Dedifferentiated amniotic fluid mesenchymal stem cell (primary cell): ENCODE results near the gene GSPT1.
"Not testable (repeated sequence)": the region's sequence is repeated elsewhere in the genome, so short reads cannot be mapped to it uniquely, and the experiment has no call there.

Experiments used
- DNase-seq: peaks from one replicate; pipeline ENCODE4 v3.0.0-alpha.2; 2016; ENCODE audit errors: extremely low spot score

Gene GSPT1

DNA sequence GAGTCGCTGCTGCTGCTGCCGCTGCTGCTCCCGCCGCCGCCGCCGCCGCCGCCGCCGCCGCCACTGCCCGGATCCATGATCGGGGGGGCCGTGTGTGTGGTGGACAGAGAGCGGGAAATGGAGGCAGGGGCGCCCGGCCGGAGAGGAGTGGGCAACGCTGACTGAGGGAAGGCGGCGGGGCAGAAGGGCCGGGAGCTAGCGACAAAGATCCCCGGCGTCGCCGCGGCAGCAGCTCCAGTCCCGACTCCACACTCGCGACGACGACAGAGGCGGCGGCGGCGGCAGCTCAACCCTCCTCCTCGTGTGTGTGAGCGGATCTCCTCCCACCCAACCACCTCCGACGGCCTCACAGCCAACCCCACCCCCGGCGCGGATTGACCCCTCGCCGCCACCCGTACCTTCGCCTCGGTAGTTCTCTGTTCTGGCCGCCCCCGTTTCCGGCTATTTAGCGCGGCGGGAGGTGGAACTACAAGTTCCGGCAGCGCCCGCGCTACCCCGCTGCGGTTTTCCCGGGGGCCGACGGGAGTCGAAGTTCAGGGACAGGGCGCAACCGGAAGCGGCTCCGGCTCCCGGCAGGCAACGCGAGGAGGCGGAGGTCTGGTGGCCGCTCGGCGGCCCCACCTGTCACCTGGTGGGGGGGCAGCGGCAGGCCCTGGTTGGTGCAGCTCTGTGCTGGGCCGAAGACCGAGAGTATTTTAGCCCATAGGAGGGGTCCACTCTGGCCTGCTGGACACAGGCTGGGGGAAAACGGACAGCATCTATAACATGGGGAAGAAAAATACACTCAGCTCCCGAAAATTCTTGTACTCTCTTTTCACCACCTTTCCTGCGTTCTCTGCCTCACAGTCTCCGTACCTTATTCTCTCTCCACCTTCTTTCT is at the start of gene GSPT1:
Gene GSPT1, minus strand, starts transcription at position 313 of the 880 bp plus-strand sequence. Its CDS starts 236 bp downstream, at position 77.
- peak; percentile 97 for DNase-seq

DNA sequence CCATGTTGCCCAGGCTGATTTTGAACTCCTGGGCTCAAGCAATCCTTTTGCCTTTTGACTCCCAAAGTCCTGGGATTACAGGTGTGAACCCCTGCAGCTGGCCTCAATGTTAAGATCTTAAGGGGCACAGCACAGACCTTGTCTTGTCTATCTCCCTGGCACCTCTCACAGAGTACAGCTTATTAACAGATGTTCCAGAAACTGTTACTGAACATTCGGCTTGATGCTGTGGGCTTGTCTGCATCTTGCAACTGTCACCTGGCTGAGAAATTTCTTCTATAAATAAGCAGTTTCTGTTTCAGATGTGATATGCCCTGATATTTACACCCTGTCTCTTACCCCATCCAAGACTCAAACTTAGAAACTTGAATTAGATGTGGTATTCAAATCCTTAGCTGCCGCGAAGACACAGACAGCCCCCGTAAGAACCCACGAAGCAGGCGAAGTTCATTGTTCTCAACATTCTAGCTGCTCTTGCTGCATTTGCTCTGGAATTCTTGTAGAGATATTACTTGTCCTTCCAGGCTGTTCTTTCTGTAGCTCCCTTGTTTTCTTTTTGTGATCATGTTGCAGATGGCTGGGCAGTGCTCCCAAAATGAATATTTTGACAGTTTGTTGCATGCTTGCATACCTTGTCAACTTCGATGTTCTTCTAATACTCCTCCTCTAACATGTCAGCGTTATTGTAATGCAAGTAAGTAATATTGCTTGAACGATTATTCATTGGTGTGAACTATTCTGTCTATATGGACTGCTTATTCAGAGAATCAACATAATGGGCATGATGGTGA is 49.2 kb upstream of the GSPT1 start, which contains the start of gene TNFRSF17:
Gene TNFRSF17, plus strand, starts transcription at position 450 of the 791 bp plus-strand sequence. Its CDS starts 115 bp downstream, at position 565.
- DNase-seq, result peak; percentile 52

DNA sequence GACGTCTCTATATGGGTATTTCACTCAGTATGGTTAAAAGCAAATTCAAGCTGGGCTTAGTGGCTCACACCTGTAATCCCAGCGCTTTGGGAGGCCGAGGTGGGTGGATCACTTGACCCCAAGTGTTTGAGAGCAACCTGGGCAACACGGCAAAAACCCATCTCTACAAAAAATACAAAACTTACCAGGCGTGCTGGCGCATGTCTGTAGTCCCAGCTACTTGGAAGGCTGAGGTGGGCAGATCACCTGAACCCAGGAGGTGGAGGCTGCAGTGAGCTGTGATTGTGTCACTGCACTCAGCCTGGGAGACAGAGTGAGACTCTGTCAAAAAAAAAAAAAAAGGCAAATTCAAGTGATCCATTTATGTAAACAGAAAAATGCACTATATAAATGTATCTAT is 48.0 kb upstream of the GSPT1 start:
- DNase-seq, result no peak

DNA sequence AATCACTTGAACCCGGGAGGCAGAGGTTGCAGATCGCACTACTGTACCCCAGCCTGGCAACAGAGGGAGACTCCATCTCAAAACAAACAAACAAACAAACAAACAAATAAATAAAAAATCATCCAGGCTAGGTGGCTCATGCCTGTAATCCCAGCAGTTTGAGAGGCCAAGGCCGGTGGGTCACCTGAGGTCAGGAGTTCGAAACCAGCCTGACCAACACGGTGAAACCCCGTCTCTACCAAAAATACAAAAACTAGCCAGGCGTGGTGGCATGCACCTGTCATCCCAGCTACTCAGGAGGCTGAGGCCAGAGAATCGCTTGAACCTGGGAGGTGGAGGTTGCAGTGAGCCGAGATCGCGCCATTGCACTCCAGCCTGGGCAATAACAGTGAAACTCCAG is 47.2 kb upstream of the GSPT1 start:
- DNase-seq, result not testable (repeated sequence)

DNA sequence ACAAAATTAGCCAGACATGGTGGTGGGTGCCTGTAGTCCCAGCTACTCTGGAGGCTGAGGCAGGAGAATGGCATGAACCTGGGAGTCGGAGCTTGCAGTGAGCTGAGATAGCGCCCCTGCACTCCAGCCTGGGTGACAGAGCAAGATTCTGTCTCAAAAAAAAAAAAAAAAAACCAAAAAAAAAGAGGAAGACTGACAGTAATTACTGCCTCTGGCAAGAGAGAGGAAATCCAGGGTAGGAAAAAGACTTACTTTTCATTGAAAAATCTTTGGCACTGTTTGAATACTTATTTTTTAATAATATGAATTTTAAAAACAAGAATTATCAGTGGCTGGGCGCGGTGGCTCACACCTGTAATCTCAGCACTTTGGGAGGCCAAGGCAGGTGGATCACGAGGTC is 46.7 kb upstream of the GSPT1 start:
- not testable (repeated sequence) for DNase-seq

DNA sequence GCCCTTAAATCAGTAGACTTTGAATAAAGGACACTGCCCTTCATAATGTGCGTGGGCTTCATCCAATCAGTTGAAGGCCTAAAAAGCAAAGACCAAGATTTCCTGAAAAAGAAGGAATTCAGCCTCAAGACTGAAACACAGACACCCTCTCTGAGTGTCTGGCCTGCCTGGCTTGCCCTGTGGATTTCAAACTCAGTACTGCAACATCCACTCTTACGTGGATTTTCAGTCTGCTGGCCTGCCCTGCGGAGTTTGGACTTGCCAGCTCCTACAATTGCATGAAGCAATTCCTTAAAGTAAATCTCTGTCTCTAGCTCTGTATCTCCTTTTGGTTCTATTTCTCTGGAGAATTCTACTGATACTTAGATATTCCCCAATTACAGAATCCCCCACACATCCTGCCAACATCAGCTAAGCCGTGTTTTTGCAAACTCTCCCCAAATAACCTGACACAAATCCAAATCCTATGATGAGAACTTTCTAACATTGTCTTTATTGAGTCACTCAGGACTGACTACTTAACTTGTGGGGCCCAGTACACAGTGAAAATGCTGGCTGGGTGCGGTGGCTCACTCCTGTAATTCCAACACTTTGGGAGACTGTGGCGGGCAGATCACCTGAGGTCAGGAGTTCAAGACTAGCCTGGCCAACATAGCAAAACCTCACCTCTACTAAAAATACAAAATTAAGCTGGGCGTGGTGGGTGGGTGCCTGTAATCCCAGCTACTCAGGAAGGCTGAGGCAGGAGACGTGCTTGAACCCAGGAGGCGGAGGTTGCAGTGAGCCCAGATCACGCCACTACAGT is 42.0 kb upstream of the GSPT1 start:
- DNase-seq, result no peak

DNA sequence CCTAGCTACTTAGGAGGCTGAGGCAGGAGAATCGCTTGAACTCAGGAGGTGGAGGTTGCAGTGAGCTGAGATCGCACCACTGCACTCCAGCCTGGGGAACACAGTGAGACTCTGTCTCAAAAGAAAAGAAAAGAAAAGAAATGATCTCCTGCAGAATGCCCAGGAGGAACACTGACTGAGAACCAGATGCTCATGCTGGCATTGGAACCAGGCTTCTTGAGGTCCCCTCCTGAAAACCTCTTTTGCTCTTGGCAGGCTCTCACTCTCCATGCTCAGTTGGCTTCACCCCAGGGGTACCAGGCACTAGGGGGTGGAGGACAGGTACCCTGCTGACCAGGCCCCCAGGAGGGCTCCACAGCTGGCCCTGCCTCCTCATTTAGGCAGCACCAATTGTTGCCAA is 40.8 kb upstream of the GSPT1 start:
- DNase-seq, result no peak

DNA sequence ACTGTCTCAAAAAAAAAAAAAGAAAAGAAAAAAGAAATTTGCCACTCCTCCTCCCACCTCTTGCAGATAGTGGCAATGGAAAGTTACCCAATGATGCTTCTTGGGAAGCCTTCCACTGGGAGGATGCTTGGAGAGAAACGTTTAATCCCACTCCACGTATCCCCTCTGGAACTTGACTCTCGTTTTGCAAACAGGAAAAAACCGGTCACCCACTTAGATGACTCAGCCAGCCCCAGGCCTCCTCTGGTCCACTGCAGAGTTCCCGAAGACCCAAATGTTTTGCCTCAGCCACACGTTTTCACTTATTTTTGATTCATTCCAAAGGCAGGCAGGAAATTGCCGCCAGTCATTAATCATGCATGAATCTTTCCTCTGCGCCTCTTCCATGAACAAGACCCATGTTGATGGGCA is 40.0 kb upstream of the GSPT1 start:
- DNase-seq, result peak; percentile 93

DNA sequence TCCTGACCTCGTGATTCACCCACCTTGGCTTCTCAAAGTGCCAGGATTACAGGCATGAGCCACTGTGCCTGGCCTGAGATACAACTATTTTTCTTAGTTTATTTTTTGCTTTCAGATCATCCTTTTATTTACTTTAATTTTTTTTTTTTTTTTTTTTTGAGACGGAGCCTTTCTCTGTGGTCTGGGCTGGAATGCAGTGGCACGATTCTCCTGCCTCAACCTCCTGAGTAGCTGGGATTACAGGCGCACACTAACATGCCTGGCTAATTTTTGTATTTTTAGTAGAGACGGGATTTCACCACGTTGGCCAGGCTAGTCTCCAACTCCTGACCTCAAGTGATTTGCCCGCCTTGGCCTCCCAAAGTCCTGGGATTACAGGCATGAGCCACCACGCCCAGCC is 37.8 kb upstream of the GSPT1 start:
- DNase-seq, result not testable (repeated sequence)

DNA sequence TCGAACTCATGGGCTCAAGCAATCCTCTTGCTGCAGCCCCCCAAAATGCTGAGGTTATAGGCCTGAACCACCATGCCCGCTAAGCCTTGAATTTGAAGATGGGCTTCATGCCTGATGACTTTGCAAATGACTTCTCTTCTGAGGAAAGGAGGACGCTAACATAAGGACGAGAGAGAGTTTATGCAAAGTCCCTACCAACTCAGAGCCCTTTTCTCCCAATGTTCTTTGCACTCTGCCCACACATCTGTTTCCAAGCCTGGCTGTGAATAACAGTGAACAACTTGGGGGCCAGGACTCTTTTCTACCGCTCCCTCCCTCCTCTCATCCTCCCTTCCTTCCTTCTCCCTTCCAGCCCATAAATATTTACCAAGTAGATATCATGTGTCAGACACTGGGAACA is 34.6 kb upstream of the GSPT1 start:
- no peak for DNase-seq

DNA sequence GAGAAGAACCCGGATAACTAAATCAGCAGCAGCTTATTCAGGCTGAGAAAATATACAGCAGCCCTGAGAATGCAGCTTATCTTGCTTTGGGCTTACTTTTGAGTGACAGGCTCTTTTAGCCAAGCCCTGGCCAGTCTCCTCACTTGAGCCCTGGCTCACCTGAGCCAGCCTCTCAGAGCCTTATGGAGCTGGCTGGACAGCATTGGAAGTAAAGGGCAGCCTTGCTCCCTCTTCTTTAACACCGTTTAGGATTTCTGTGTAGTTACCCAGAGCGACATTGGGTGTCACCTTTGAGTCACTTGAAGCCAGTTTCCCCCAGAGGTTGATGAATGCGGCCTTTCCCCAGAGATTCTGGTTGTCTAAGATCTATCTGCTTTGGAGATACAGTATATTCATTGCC is 33.8 kb upstream of the GSPT1 start:
- peak; percentile 43 for DNase-seq

DNA sequence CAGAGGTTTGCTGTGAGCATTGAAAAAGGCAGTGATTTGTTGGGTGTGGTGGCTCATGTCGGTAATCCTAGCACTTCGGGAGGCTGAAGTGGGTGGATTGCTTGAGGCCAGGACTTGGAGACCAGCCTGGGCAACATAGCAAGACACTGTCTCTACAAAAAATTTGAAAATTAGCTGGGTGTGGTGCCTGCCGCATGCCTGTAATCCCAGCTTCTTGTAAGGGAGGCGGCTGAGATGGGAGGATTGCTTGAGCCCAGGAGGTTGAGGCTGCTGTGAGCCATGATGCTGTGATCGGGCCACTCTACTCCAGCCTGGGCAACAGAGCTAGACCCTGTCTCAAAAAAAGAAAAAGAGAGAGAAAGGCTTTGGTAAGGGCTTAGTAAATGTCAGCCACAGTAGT is 33.1 kb upstream of the GSPT1 start:
- no peak for DNase-seq

DNA sequence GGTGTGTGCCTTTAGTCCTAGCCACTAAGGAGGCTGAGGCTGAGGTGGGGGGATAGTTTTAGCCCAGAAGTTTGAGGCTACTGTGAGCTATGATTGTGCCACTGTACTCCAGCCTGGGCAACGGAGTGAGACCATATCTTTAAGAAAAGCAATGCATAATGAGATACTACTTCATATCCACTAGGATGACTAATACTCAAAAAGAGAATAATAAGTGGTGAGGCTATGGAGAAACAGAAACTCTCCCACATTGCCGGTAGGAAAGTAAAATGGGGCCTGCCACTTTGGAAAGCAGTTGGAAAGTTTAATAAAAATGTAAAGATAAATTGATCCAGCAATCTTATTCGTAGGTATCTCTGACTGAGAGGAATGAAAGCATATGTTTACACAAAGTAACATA is 30.7 kb upstream of the GSPT1 start:
- DNase-seq, result no peak

DNA sequence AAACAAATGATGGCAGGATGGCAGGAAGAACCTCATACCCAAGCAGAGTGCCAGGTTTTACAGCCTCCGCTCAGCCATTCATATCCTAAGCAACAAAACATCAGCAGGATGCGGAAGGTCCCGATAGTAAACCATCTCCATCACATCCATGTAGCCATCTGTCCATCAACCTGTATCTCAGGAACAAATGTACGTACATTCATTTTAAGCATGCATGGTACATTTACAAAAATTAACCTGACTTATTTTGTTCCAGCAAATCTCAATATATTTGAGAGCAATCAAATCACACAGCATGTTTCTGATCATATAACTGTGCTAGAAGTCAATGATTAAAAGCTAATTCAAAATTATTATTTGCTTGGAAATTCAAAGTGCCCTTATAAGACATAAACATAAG is 26.2 kb upstream of the GSPT1 start, which contains the start of gene NPIPB2:
Gene NPIPB2, minus strand, starts transcription at position 101 of the 400 bp plus-strand sequence. Its CDS starts 0 bp downstream, at position 101.
- DNase-seq, result not testable (repeated sequence)

DNA sequence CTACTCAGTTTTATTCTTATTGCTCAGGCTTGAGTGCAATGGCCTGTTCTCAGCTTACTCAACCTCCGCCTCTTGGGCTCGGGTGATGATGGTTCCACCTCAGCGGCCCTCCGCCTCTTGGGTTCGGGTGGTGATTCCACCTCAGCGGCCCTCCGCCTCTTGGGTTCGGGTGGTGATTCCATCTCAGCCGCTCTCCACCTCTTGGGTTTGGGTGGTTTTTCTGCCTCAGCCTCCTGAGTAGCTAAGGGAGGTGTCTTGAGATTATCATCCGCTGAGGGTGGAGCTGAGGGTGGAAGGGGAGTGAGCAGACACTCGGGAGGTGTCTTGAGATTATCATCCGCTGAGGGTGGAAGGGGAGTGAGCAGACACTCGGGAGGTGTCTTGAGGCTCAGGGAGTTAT is 11.6 kb upstream of the GSPT1 start:
- not testable (repeated sequence) for DNase-seq

DNA sequence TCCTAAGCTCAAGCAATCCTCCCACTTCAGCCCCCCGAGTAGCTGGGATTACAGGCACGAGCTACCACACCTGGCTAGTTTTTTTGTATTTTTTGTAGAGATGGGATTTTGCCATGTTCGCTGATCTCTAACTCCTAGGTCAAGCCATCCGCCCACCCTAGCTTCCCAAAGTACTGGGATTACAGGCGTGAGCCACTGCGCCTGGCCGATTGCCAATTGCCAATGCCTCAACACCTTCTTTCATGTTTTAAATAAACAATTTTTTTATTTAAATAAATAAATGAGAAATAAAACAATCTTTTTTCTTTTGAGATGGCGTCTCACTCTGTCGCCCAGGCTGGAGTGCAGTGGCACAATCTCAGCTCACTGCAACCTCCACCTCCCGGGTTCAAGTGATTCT is 8.3 kb upstream of the GSPT1 start:
- DNase-seq, result not testable (repeated sequence)

DNA sequence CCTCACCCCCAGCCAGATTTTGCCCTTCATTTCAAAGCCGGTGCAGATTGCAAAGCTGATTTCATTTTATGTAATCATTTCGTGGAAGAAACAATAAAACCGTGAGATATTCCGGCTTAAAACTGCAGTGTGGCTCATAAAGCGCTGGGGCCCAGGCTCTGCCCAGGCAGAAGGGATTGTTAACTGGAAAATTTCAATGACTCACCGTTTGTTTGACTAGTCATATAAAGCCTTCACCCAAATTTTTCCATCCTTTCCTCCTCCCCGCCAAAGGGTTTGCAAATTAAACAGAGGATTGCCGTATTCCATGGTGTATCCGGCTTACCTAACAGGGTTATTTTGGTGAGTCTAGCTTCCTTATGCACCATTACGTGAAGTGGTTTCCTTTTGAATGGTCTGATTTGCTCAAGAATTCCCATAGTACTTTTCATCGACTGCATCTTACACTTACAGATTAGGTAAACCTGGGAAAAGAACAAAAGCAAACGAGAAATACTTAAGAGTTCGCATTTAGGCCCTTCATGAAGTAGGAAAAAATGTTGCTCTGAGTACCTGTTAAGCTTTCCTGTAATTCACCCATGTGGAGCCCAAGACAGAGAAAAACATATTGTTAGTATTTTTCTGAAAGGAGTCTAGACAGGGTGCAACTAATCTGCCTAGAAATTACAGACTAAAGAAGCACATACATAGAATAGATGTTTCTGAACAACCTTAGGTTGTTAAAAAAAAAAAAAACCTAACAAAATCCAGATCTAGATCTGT is 949 bp upstream of the GSPT1 start:
- peak; percentile 65 for DNase-seq

DNA sequence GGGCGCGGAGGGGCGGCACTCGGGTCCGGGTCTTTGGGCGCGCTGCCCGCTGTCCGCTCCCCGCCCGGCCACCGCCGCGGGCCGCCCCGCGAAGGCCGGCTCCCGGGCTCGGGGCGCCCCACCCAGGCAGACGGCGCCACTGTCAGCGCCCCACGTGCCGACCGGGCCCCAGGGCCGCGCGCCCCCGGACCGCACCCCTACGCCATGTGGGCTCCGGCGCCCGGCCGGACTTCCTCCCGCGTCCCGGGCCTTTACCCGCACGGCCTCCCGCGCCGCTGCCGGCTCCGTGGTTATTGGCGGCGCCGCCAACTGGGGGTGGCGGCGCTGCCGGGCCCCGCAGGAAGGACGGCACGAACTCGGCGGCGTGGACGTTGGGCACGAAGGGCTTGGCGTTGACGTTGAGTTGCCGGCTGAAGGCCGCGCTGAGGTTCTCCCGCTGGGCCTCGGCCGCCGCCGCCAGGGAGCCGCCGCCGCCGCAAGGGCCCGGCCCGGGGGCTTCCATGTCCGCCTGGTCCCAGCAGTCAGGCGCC is 577 bp downstream of the GSPT1 start:
- no peak for DNase-seq

DNA sequence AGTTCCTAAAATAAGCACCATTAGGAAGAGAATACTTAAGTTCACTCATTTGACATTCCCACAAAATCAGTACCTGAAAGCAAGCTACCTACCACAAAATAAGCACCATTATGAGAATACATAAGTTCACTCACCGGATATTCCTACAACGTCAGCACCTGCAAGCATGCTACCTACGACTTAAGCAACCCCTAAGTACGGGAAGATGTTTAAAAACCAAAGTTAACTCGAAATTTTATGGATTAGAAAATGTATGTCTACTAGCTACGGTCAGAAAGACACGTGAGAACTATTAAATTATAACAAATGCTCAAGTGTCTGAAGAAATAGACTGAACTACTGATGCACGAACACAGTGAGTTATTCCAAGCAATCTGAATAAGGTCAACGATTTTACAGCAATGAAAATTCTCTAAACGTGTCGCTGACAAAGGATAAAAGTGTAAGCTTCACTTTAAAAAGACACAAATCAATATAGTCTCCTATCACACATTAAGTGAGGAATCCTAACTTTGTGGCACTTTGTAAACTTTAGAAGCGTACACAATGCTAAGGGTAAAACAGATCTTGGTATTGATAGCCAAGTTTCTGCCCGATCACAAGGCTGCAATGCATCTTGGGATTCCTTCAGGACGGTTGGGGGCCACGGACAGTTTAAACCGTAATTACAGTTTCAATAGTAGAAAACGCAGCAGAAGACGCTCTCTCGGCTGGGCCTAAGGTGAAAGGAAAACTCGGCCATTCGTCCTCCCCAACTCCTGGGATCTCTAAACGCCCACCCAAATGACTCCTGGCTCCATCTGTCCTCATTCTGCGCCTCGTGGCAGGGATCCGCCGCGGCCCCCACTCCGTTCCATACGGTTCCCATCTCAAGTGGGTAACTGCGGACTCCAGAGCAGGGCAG is 1.3 kb downstream of the GSPT1 start:
- peak; percentile 21 for DNase-seq
